SIG-M5 (cell line): ENCODE results near the gene C19orf47.
"Not testable (repeated sequence)": the region's sequence is repeated elsewhere in the genome, so short reads cannot be mapped to it uniquely, and the experiment has no call there.

Experiments used
- DNase-seq: peaks from one replicate; lab custom pipeline; 2025; lab: John Stamatoyannopoulos, UW

Gene C19orf47

GRCh38 chr19:40376286-40376862 is 28.2 kb upstream of the C19orf47 start:
- DNase-seq = no peak

DNA sequence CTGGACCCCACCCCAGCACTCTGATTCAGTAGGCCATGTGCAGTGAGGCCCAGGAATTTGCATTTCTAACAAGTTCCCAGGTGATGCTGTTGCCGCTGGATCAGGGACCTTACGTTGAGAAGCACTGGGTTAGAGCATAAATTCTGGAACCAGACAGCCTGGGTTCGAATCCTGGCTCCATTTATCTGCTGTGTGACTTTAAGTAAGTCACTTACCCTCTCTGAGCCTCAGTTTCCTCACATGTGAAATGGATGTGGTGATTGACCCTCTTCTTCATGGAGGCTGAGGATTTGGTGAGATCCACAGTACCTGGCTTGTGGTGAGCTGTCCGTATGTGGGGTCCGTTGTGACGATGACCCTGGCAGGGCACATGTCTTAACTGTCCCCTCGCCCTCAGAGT is 25.9 kb upstream of the C19orf47 start:
- DNase-seq = no peak

- no peak for DNase-seq
Measured at GRCh38 chr19:40371802-40372122, 23.6 kb upstream of the C19orf47 start.

DNA sequence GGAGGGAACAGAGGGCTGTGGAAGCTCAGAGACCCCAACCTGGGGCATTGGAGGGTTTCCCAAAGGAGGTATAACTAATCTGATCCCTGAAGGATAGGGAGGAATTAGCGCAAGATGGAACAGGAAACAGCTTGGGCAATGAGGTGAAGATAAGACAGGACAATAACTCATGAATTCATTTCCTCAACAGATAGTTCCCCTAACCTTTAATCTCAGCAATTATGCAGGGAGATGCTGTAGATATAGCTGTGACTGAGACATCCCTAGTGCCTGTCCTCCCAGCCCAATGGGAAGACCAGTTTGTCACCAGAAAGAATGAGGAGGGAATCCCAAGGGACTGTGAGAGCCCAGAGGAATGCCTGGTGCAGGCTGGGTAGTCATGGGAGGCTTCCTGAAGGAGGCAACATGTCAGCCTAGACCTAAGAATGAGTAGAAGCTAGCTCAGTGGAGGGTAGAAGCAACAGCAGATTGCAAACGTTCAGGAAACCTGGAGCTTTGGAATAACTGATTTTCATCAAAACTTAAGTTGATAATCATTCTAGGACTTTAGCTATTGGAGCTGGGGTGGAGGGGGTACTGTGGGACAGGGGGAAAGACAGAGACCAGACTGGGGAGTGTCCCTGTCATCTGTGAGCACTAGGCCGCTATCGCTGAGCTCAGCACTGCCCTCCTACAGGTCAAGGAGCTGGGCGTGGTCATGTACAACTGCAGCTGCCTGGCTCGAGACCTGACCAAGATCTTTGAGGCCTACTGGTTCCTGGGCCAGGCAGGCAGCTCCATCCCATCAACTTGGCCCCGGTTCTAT is 23.0 kb upstream of the C19orf47 start:
- DNase-seq = no peak

- DNase-seq = not testable (repeated sequence)
Measured at GRCh38 chr19:40370253-40370652, 22.1 kb upstream of the C19orf47 start.

DNA sequence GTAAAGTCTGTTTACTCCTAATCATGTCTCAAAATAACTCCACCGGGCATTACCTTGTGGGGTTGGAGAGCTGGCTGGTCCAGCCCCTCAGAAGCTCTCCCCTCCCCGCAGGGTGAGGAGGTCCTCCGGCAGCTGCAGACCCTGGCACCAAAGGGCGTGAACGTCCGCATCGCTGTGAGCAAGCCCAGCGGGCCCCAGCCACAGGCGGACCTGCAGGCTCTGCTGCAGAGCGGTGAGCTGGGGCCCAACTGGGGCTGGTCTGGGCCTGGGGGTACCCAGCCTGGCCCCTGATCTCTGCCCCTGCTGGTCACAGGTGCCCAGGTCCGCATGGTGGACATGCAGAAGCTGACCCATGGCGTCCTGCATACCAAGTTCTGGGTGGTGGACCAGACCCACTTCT is 21.6 kb upstream of the C19orf47 start:
- no peak for DNase-seq

- no peak for DNase-seq
Measured at GRCh38 chr19:40367577-40368434, 19.6 kb upstream of the C19orf47 start.

- no peak for DNase-seq
Measured at GRCh38 chr19:40366697-40367561, 18.7 kb upstream of the C19orf47 start.

DNA sequence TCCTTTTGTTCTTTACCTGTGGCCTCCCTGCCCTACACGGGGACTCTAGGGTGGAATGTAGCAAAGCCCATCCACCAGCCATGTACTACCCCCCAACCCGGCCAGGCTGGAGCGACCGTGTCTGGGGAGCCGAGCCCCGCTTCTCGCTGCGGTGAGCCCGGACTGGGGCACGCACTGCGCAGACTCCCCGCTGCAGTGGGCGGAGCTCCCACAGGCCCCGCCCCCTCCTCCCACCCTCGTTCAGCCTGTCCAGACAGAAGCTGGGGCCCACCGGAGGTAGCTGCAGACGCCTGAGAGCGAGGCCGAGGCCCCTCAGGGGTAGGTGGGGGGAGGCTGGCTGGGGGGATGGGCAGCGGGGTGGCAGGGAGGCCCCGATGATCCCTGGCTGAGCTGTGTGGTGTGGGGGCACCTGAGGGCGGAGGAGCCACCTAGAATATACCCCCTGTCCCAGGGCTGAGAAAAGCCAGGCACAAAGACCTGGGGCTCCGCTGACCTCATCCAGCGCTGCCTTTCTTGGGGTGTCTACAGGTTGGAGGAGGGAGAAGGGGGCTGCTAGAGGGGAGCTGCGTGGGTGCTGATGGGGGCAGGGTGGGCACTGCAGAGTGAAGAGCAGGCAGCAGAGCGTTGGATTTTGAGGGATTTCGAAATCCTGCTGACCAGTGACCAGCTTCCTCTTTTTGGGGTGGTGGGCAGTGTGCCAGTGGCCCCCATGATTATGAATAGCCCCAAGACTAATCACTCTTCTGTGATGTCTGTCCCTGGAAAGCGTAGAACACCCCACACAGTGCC is 17.6 kb upstream of the C19orf47 start:
- no peak for DNase-seq

GRCh38 chr19:40365010-40365409 is 16.8 kb upstream of the C19orf47 start:
- DNase-seq = no peak

DNA sequence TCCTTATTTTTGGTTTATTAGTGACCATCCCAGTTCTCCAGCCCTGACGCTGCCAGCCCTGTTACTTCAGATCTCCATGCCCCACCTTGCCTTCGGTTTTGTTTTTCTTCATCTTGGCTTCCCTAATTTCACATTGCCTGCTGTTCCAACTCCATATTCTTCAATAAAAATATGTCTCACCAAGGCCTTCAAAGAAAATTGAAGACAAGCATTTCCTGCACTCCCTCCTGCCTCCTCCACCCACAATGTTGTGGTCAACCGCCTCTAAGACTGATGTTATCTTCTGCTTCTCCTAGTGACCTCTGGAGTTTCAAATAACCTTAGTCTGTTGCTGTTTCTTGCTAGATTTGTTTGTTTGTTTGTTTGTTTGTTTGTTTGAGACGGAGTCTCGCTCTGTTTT is 14.9 kb upstream of the C19orf47 start:
- no peak for DNase-seq

- DNase-seq = no peak
Measured at GRCh38 chr19:40362160-40362559, 14.0 kb upstream of the C19orf47 start.

DNA sequence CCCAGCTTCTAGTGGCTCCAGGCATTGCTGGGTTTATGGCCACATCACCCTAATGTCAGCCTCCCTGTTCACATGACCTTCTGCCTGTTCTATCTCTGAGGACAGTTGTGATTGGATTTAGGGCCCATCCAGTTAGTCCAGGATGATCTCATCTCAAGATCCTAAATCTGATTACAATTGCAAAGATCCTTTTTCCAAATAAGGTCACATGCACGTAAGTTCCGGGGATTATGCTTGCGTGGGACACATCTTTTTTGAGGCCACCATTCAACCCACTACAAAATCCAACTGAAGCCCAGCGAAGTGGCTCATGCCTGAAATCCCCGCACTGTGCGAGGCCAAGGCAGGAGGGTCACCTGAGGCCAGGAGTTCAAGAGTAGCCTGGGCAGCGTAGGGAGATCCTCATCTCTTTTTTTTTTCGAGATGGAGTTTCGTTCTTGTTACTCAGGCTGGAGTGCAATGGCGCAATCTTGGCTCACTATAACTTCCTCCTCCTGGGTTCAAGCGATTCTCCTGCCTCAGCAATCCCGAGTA is 12.6 kb upstream of the C19orf47 start:
- DNase-seq = no peak

DNA sequence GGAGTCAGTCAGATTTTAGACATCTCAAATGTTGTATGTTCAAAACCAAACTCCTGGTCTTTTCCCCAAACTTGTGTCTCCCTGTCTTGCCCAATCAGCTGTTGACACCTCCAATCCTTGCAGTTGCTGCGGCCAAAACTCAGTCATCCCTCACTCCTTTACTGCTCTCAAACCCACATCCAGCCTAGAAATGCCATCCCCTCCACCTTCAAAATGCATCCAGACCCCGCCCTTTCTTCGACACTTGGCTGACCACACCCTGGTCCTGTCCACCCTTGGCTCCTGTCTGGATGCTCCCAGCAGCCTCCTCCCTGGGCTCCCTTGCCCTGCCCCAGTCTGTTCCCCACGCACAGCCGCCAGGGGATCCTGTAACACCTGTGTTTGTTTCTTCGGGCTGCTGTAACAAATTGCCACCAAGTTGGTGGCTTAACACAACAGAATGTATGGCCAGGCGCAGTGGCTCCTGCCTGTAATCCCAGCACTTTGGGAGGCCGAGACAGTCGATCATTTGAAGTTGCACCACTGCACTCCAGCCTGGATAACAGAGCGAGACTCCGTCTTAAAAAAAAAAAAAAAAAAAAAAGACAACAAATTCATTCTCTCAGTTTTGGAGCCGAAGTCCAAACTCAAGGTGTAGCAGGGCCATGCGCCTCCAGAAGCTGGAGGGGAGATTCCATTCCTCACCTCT is 12.0 kb upstream of the C19orf47 start:
- DNase-seq = no peak

- DNase-seq = peak; percentile 47
Measured at GRCh38 chr19:40358773-40359172, 10.6 kb upstream of the C19orf47 start.

GRCh38 chr19:40357640-40358039 is 9.4 kb upstream of the C19orf47 start:
- DNase-seq = no peak

- DNase-seq = no peak
Measured at GRCh38 chr19:40356681-40357595, 8.7 kb upstream of the C19orf47 start.

- no peak for DNase-seq
Measured at GRCh38 chr19:40355975-40356680, 7.9 kb upstream of the C19orf47 start.
